Fibroblast of lung (primary cell): ENCODE measurements around the gene ABCC11. TPM values are rescaled to one million over a fixed set of nuclear protein-coding genes. Genes with fewer than 3 reads are reported as not detected.

Experiments used
- DNase-seq, 2 donors: peaks; one replicate each; pipeline versions ENCODE4 v3.0.0 to v3.0.0-alpha.2; 2010; ENCODE audit warnings: low read depth in 2 of 2
- H2AFZ ChIP-seq: 2 replicates; pipeline ENCODE4 v1.5.1; 2012; ENCODE audit warnings: low read length, control low read depth, inconsistent platforms
- H3K27ac ChIP-seq: 2 replicates; pipeline ENCODE4 v1.5.1; 2011; ENCODE audit warnings: low read length, control low read depth; ENCODE audit not compliant: insufficient read depth
- H3K27me3 ChIP-seq: 2 replicates; pipeline ENCODE4 v1.5.1; 2011; ENCODE audit warnings: mild to moderate bottlenecking, low read length; ENCODE audit not compliant: control insufficient read depth, insufficient read depth
- H3K36me3 ChIP-seq: 2 replicates; pipeline ENCODE4 v1.5.1; 2011; ENCODE audit warnings: low read length; ENCODE audit not compliant: control insufficient read depth, insufficient read depth
- H3K4me1 ChIP-seq: 2 replicates; pipeline ENCODE4 v1.5.1; 2011; ENCODE audit warnings: low read length; ENCODE audit not compliant: control insufficient read depth, insufficient read depth; ENCODE audit errors: extremely low read depth
- H3K4me2 ChIP-seq: 2 replicates; pipeline ENCODE4 v1.5.1; 2011; ENCODE audit warnings: low read length, control low read depth; ENCODE audit not compliant: insufficient read depth; ENCODE audit errors: extremely low read depth
- H3K4me3 ChIP-seq, 4 experiments: fragments of 200-600 bp in 1 of 4; sonication (generic) in 1 of 4; replicated peaks in 1 of 4; 2 replicates each; pipeline ENCODE4 v1.5.1; 2011 to 2016; ENCODE audit warnings: low read length in 4 of 4, low read depth in 3 of 4, mild to moderate bottlenecking in 3 of 4, control low read depth in 2 of 4, inconsistent platforms in 1 of 4, mixed read lengths in 1 of 4; ENCODE audit not compliant: insufficient read depth in 1 of 4; ENCODE audit errors: control extremely low read depth in 1 of 4
- H3K79me2 ChIP-seq: 2 replicates; pipeline ENCODE4 v1.5.1; 2012; ENCODE audit warnings: mild to moderate bottlenecking, low read length, inconsistent platforms; ENCODE audit not compliant: control insufficient read depth, insufficient read depth
- H3K9ac ChIP-seq: 2 replicates; pipeline ENCODE4 v1.5.1; 2011; ENCODE audit warnings: mild to moderate bottlenecking, low read length, control low read depth; ENCODE audit not compliant: insufficient read depth
- H3K9me3 ChIP-seq: 2 replicates; pipeline ENCODE4 v1.5.1; 2012; ENCODE audit warnings: low read depth, low read length; ENCODE audit not compliant: control insufficient read depth, insufficient read depth
- H4K20me1 ChIP-seq: 2 replicates; pipeline ENCODE4 v1.5.1; 2011; ENCODE audit warnings: low read length; ENCODE audit not compliant: control insufficient read depth, insufficient read depth; ENCODE audit errors: extremely low read depth
- EZH2 ChIP-seq: IDR thresholded peaks from 2 replicates; pipeline ENCODE4 v1.5.1; 2012; ENCODE audit warnings: low read length, control low read depth, mild to moderate bottlenecking; ENCODE audit errors: missing control alignments
- polyA plus RNA-seq, 2 donors: library from polyadenylated mRNA; depleted of rRNA in 1 of 2; stranded (reverse) in 1 of 2; unstranded in 1 of 2; fragments of >200 nt; gene quantifications; 2 replicates each; pipeline ENCODE4 v1.2.1, GENCODE V29; 2011 to 2012; ENCODE audit warnings: missing spikeins in 1 of 2
- total RNA-seq: library from RNA; depleted of rRNA; stranded (reverse); fragments of >200 nt; gene quantifications from 2 replicates; pipeline ENCODE4 v1.2.1, GENCODE V29; 2014
- TF ChIP-seq, protein P1 (sequence below), 2 donors: IDR thresholded peaks in 1 of 2; conservative IDR thresholded peaks in 1 of 2; 1 replicate in 1 of 2; 2 replicates in 1 of 2; pipeline ENCODE4 v1.5.1; 2011 to 2012; ENCODE audit warnings: low read length in 2 of 2, control low read depth in 1 of 2, inconsistent platforms in 1 of 2, low read depth in 1 of 2, mild to moderate bottlenecking in 1 of 2

The ABCC11 gene
- total and polyA plus RNA-seq, 2 donors (not counting 1 experiment from before 2014, with no cell fraction given), result 0.17 to 0.20 TPM

DNA sequence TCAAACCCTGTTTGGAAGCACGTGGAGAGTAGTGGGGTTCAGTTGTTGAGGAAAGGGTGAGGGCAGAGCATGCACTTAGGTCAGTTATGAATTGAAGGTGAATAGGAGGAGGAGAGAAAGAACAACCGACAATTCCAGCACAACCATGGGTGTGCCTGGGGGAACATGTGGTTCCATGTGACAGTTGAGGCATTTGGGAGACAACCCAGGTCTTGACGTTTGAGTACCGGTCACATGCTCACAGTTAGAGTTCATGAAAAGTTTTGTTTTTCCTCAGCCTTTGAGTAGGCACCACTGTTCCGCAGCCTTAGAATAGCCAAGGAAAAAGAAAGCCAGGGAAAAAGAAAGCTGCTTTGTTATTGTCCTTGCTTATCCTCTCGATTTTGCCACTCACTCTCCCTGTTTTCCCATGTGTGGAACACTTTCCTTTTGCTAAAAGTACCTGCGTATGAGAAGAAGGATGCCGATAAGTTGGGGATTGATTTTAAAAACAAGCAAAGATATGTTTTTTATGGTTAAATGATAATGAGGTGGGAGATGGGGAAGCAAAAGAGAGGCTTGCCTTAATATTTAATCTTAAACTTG, 25.6 kb upstream of the ABCC11 start:
- no peaks in the 10 kb centered on the region for H3K4me1 ChIP-seq
- no peak overlapping the region for H3K27ac ChIP-seq
- peak overlapping the region; percentile 33 for H3K4me2 ChIP-seq
- H2AFZ ChIP-seq, result no peak overlapping the region
- no peaks in the 10 kb centered on the region for H3K9me3 ChIP-seq
- no peaks in the 10 kb centered on the region for H4K20me1 ChIP-seq
- H3K36me3 ChIP-seq, result no peaks in the 10 kb centered on the region
- no peaks in the 10 kb centered on the region for H3K79me2 ChIP-seq
- H3K4me3 ChIP-seq, result no peak overlapping the region
- TF ChIP-seq EZH2, result no peak
- TF ChIP-seq, protein P1, sequence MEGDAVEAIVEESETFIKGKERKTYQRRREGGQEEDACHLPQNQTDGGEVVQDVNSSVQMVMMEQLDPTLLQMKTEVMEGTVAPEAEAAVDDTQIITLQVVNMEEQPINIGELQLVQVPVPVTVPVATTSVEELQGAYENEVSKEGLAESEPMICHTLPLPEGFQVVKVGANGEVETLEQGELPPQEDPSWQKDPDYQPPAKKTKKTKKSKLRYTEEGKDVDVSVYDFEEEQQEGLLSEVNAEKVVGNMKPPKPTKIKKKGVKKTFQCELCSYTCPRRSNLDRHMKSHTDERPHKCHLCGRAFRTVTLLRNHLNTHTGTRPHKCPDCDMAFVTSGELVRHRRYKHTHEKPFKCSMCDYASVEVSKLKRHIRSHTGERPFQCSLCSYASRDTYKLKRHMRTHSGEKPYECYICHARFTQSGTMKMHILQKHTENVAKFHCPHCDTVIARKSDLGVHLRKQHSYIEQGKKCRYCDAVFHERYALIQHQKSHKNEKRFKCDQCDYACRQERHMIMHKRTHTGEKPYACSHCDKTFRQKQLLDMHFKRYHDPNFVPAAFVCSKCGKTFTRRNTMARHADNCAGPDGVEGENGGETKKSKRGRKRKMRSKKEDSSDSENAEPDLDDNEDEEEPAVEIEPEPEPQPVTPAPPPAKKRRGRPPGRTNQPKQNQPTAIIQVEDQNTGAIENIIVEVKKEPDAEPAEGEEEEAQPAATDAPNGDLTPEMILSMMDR (conservative IDR thresholded peaks at IDR 0.05 in 1 of 2, IDR thresholded peaks at IDR 0.05 in 1 of 2; ENCODE audit: low read depth in 1 of 2, low read length in 2 of 2), result no peak
- no peak overlapping the region for H3K9ac ChIP-seq
- no peaks in the 10 kb centered on the region for H3K27me3 ChIP-seq
- peak in 1 of 2 donors; percentile 16 for DNase-seq

DNA sequence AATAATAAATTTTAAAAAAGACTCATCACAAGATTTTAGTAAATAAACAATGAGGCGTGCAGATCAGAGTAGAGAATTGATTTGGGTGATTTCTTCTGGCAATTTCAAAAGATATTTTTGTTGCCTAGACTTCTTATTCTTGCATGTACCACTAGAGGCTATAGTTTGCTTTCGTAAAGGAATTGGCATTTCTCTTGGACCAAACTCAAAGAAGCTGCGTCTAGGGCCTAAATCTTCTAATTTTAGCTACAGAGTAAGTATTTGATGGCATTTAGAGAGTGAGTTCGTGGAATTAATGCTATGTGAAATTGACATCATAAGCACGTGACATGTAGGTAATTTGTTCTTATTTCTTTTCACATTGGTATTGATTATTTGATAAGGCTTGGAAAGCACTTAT, 24.4 kb upstream of the ABCC11 start:
- Histone ChIP-seq H3K79me2 (no peaks in the 10 kb centered on the region), H3K27ac (no peak overlapping the region), H3K4me1 (no peaks in the 10 kb centered on the region), H3K36me3 (no peaks in the 10 kb centered on the region), H3K9me3 (no peaks in the 10 kb centered on the region), H3K27me3 (no peaks in the 10 kb centered on the region), H2AFZ (no peak overlapping the region), H3K4me3 (no peak overlapping the region), H3K9ac (no peak overlapping the region), H4K20me1 (no peaks in the 10 kb centered on the region), H3K4me2 (no peak overlapping the region)
- TF ChIP-seq EZH2, result no peak
- TF ChIP-seq, protein P1 (conservative IDR thresholded peaks at IDR 0.05 in 1 of 2, IDR thresholded peaks at IDR 0.05 in 1 of 2; ENCODE audit: low read depth in 1 of 2, low read length in 2 of 2), result peak; percentile 50 to 52
- peak; percentile 22 to 66 for DNase-seq

DNA sequence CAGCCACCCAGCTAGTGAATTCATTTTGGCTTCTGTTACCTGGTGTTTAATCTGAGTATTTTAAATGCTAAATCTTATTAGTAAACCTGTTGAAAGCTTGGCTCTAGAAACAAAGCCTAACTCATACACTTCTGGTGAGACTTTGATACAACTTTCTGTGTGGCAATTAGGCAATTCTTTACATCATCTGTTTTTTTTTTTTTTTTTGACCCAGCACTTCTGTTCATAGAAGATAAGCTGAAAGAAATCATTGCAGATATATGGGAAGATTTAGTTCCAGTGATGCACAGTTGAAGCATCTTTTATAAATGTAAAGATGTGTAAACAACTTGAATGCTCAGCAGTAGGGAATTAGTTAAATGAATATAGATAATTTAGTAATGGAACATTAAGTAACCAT, 21.7 kb upstream of the ABCC11 start:
- no peaks in the 10 kb centered on the region for H3K79me2 ChIP-seq
- no peaks in the 10 kb centered on the region for H3K27me3 ChIP-seq
- no peak overlapping the region for H3K4me3 ChIP-seq
- H3K9me3 ChIP-seq, result no peaks in the 10 kb centered on the region
- H3K36me3 ChIP-seq, result no peaks in the 10 kb centered on the region
- H4K20me1 ChIP-seq, result no peaks in the 10 kb centered on the region
- no peak for TF ChIP-seq EZH2
- TF ChIP-seq, protein P1 (conservative IDR thresholded peaks at IDR 0.05 in 1 of 2, IDR thresholded peaks at IDR 0.05 in 1 of 2; ENCODE audit: low read depth in 1 of 2, low read length in 2 of 2), result no peak
- no peak overlapping the region for H3K4me2 ChIP-seq
- no peak for DNase-seq
- H2AFZ ChIP-seq, result no peak overlapping the region
- H3K9ac ChIP-seq, result no peak overlapping the region
- no peaks in the 10 kb centered on the region for H3K4me1 ChIP-seq
- no peak overlapping the region for H3K27ac ChIP-seq
